Fibroblast of the aortic adventitia (primary cell): ENCODE measurements around the gene BUD23. TPM values are rescaled to one million over a fixed set of nuclear protein-coding genes. Genes with fewer than 3 reads are reported as not detected.
"Not testable (repeated sequence)": the region's sequence is repeated elsewhere in the genome, so short reads cannot be mapped to it uniquely, and the experiment has no call there.

Source experiments
- DNase-seq: peaks from one replicate; pipeline ENCODE4 v3.0.0-alpha.2; 2010; ENCODE audit warnings: low read depth
- H3K4me3 ChIP-seq: 2 replicates; pipeline ENCODE4 v1.5.1; 2011; ENCODE audit warnings: low read depth, mild to moderate bottlenecking, control low read depth, low read length, moderate library complexity
- total RNA-seq: library from RNA; depleted of rRNA; stranded (reverse); fragments of >200 nt; gene quantifications from 2 replicates; pipeline ENCODE4 v1.2.3, GENCODE V29; 2012; ENCODE audit warnings: low replicate concordance
- TF ChIP-seq, protein P1 (sequence below): IDR thresholded peaks from 2 replicates; pipeline ENCODE4 v1.5.1; 2011; ENCODE audit warnings: mild to moderate bottlenecking, low read length, control low read depth, inconsistent platforms; ENCODE audit not compliant: insufficient read depth

The BUD23 gene
- total RNA-seq, 1 donor, result 28.6 TPM

DNA sequence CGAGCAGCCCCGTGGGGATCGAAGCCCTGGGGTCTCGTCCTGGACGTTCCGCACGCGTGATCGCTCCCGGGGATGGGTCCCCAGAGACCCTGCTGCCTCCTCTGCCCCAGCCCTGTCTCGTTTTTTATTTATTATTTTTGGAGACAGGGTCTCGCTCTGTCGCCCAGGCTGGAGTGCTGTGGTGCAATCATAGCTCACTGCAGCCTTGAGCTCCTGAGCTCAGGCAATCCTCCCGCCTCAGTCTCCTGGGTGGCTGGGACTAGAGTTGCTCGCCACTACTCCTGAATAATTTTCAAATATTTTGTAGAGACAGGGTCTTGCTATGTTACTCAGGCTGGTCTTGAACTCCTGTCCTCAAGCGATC lies 36.4 kb downstream of the BUD23 start:
- DNase-seq, result no peak
- H3K4me3 ChIP-seq, result peak overlapping the region; percentile 64
- TF ChIP-seq, protein P1, sequence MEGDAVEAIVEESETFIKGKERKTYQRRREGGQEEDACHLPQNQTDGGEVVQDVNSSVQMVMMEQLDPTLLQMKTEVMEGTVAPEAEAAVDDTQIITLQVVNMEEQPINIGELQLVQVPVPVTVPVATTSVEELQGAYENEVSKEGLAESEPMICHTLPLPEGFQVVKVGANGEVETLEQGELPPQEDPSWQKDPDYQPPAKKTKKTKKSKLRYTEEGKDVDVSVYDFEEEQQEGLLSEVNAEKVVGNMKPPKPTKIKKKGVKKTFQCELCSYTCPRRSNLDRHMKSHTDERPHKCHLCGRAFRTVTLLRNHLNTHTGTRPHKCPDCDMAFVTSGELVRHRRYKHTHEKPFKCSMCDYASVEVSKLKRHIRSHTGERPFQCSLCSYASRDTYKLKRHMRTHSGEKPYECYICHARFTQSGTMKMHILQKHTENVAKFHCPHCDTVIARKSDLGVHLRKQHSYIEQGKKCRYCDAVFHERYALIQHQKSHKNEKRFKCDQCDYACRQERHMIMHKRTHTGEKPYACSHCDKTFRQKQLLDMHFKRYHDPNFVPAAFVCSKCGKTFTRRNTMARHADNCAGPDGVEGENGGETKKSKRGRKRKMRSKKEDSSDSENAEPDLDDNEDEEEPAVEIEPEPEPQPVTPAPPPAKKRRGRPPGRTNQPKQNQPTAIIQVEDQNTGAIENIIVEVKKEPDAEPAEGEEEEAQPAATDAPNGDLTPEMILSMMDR, result no peak

DNA sequence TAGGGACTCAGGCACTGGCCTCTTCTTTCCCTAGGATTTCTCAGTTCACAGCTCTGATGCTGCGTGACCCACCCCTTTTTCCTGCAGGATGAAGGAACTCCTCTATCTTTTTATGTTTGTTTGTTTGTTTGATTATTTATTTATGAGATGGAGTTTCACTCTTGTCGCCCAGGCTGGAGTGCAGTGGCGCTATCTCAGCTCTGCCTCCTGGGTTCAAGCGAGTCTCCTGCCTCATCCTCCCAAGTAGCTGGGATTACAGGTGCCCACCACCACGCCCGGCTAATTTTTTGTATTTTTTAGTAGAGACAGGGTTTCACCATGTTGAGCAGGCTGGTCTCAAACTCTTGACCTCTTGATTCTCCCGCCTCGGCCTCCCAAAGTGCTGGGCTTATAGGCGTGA lies 37.0 kb downstream of the BUD23 start:
- not testable (repeated sequence) for H3K4me3 ChIP-seq, DNase-seq

DNA sequence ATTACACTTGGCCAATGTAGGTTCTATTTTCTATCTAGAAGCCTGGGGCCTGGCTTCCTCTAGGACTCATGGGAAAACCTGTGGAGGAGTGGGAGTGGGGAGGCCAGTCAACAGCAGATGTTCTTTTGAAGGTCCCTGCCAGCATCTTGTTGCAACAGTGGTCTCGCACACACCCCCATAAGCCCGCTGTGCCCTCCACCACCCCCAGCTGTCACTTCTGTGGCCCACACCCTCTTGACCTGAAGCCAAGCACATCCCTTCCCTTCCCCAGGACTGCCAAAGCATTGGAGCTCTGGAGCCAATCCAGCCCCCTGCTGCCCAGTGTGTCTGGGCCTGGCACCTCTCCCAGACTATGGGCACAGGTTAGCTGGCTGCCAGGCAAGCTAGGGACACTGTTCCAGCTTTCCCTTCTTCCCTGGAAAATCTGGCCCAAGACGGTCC lies 38.0 kb downstream of the BUD23 start:
- no peak for DNase-seq
- H3K4me3 ChIP-seq, result no peak overlapping the region
- TF ChIP-seq, protein P1, result no peak

DNA sequence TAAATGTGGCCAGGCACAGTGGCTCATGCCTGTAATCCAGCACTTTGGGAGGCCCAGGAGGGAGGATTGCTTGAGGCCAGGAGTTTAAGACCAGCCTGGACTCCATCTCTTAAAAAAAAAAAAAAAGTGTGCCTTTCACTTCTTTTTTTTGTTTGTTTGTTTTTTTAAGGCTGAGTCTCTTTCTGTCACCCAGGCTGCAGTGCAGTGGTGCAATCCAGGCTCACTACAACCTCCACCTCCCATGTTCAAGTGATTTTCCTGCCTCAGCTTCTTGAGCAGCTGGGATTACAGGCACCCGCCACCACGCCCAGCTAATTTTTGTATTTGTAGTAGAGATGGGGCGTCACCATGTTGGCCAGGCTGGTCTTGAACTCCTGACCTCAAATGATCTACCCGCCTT lies 38.8 kb downstream of the BUD23 start:
- not testable (repeated sequence) for DNase-seq, H3K4me3 ChIP-seq

DNA sequence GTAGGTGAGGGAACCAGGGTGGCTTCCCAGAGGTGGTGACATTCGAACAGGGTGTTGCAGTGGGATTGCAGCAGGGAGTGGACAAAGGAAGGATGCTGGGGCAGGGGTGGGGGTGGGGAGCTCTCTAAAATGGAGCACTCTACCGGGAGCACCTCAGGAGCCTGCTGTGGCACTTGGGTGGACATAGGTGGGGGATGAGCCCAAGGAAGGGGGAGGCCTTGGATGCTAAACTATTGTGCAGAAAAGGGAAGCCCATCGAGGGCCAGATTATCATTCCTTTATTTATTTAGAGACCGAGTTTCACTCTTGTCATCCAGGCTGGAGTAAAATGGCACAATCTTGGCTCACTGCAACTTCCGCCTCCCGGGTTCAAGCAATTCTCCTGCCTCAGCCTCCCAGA lies 39.4 kb downstream of the BUD23 start:
- TF ChIP-seq, protein P1, result no peak
- no peak overlapping the region for H3K4me3 ChIP-seq
- DNase-seq, result no peak

DNA sequence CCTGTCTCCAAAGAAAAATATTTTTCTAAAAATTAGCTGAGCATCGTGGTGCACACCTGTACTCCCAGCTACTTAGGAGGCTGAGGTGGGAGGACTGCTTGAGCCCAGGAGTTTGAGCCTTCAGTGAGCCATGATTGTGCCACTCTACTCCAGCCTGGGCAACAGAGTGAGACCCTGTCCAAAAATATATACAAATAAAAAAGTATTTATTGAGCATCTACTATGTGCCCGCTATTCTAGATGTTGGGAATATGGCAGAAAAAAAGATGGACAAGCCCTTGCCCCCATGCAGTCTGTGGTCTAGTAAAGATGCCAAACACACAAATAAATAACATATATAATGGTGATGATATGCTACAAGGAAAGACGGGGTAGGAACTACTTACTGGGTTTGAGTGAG lies 40.4 kb downstream of the BUD23 start:
- no peak for DNase-seq
- no peak overlapping the region for H3K4me3 ChIP-seq
- TF ChIP-seq, protein P1, result no peak

DNA sequence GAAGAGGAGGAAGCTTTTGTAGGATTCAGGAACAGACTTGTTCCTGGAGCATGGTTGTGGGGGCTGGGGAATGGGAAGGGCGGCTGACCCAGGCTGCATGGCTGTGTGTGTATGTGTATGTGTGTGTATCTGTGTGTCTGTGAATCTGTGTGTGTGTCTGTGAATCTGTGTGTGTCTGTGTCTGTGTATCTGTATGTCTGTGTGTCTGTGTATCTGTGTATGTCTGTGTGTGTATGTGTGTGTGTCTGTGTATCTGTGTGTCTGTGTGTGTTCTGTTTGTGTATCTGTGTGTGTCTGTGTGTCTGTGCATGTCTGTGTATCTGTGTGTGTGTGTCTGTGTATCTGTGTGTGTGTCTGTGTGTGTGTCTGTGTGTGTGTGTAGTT lies 42.7 kb downstream of the BUD23 start:
- H3K4me3 ChIP-seq, result no peak overlapping the region
- no peak for DNase-seq
- TF ChIP-seq, protein P1, result no peak

DNA sequence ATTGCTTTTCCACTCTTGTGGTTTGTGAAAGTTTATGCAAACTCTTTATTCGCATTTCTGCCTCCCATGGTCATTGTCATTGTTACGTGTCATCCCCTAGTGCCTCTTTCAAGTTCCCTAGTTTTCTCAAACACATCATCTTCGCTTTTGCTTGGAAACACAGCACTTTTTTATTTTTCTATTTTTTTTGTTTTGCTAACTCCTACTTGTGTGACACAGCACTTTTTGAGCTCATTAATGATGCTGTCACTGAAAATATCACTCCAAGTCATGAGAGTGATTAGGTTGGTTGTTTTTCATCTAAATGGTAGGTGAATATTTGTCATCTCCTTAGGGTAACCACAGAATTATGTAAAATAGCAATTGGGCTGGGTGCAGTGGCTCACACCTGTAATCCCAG lies 44.6 kb downstream of the BUD23 start:
- H3K4me3 ChIP-seq, result no peak overlapping the region
- no peak for DNase-seq
- TF ChIP-seq, protein P1, result no peak
